K562 (cell line): Measurements from ENCODE around the gene SLC26A6. TPM values are rescaled to one million over a fixed set of nuclear protein-coding genes. Genes with fewer than 3 reads are reported as not detected.

Experiments
- CSDE1 ChIP-seq, 2 experiments: fragments of 450-650 bp; IDR thresholded peaks; 2 replicates each; pipeline ENCODE4 v1.6.1; 2016; ENCODE audit warnings: mild to moderate bottlenecking in 1 of 2
- HDAC8 ChIP-seq: fragments of 450-650 bp; IDR thresholded peaks from 2 replicates; pipeline ENCODE4 v1.6.1; 2016; ENCODE audit warnings: mild to moderate bottlenecking, missing genetic modification characterization, moderate library complexity, missing compliant biosample characterization
- LARP7 ChIP-seq: fragments of 450-650 bp; IDR thresholded peaks from 2 replicates; pipeline ENCODE4 v1.6.1; 2016
- PHF20 ChIP-seq: fragments of 450-650 bp; IDR thresholded peaks from 2 replicates; pipeline ENCODE4 v1.6.1; 2018; ENCODE audit not compliant: partially characterized antibody
- RBM39 ChIP-seq: fragments of 200-400 bp; formaldehyde crosslinking; optimal IDR thresholded peaks from 2 replicates; pipeline ENCODE3; 2018; ENCODE audit warnings: low read depth, low read length
- SIN3A ChIP-seq, 2 experiments: fragments of 150-350 bp in 1 of 2; IDR thresholded peaks; 2 replicates each; pipeline ENCODE4 v1.6.1; 2011 to 2016; ENCODE audit warnings: borderline replicate concordance in 2 of 2, low read depth in 2 of 2, low read length in 2 of 2, mild to moderate bottlenecking in 2 of 2, moderate library complexity in 2 of 2; ENCODE audit not compliant: control insufficient read depth in 1 of 2
- SIRT6 ChIP-seq: IDR thresholded peaks from one replicate; pipeline ENCODE4 v1.6.1; 2012; ENCODE audit warnings: low read depth, mild to moderate bottlenecking, control low read depth, inconsistent platforms, low read length, moderate library complexity
- ZBTB40 ChIP-seq, 2 experiments: fragments of 450-650 bp in 1 of 2; sonication (generic) in 1 of 2; formaldehyde crosslinking in 1 of 2; IDR thresholded peaks; 2 replicates each; pipeline versions ENCODE4 v1.7.1 to v1.9.0; 2016 to 2022; ENCODE audit warnings: inconsistent platforms in 1 of 2, mild to moderate bottlenecking in 1 of 2, missing genetic modification reagents in 1 of 2
- ZNF512 ChIP-seq: IDR thresholded peaks from 2 replicates; pipeline ENCODE4 v1.6.1; 2016; ENCODE audit warnings: missing genetic modification characterization, missing compliant biosample characterization
- polyA plus RNA-seq, 8 experiments: library from polyadenylated mRNA; depleted of rRNA in 4 of 8; stranded (reverse) in 5 of 8; unstranded in 3 of 8; fragments of >200 nt; fragmentation: Nextera tagmentation in 2 of 8; fragmentation: Illumina TruSeq in 1 of 8; extraction: Ambion mirVana in 2 of 8; extraction: Trizol in 1 of 8; gene quantifications; 2 replicates each; pipeline versions ENCODE4 v1.2.1 to v1.2.3, GENCODE V29; 2011 to 2014; ENCODE audit warnings: inconsistent platforms in 1 of 8, missing spikeins in 1 of 8
- total RNA-seq, 7 experiments: library from RNA; depleted of rRNA in 6 of 7; stranded (reverse); fragments of >200 nt in 6 of 7; fragmentation: Illumina TruSeq in 2 of 7; extraction: Trizol in 2 of 7; gene quantifications; 2 replicates each; pipeline versions ENCODE4 v1.2.1 to v1.2.3, GENCODE V29; 2011 to 2021; ENCODE audit warnings: low replicate concordance in 1 of 7
- TF ChIP-seq, protein P1 (sequence below): fragments of 250-450 bp; sonication (Bioruptor Pico); IDR thresholded peaks from 2 replicates; pipeline ENCODE4 v1.8.0; 2022; ENCODE audit warnings: moderate library complexity, mild to moderate bottlenecking, inconsistent platforms
- TF ChIP-seq, protein P2 (sequence below): sonication (generic); formaldehyde crosslinking; IDR thresholded peaks from 2 replicates; pipeline ENCODE4 v1.9.0; 2022; ENCODE audit warnings: mild to moderate bottlenecking, missing genetic modification reagents
- TF ChIP-seq, protein P3 (sequence below): sonication (generic); formaldehyde crosslinking; IDR thresholded peaks from 2 replicates; pipeline ENCODE4 v1.8.1; 2023; ENCODE audit warnings: mild to moderate bottlenecking, missing genetic modification reagents

Gene SLC26A6
- total and polyA plus RNA-seq, 9 of the 15 experiments (the other 6 are each of a cell fraction or from before 2014, with no cell fraction given), result 2.1 to 27.2 (median 14.8) TPM

DNA sequence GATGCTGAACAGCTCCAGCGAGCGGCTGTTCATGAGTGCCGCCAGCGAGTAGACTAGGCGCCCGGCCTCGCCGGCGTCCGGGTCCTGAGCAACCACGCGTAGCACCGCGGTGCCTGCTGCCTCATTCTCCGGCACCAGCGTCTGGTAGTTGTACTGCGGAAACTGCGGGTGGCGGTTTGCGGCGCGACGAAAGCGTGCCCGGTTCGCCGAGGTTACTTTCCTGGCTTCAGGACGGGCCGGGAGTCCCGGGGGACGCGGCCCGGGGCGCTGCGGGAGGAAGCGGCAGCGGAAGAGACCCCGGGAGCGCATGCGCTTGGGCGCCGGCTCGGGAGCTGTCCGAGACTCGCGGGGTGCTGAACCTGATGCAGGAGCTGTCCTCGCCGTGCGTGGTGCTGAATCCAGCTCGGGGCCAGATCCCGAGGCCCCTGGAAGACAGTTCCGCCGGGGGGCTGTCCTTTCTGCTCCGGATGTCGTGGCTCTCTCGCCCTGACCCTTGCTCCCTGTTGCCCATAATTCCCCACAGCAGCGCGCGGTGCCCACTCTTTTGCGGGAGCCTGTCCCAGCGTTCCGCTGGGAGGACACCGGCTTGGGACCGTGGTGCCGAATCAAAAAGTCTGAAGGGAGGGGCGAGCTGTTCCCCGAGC, 26.4 kb upstream of the SLC26A6 start (continued):
- peak; percentile 91 for TF ChIP-seq ZBTB40 (IDR thresholded peaks at IDR 0.05)
- TF ChIP-seq ZBTB40 (CRISPR knock-in tag; IDR thresholded peaks at IDR 0.05), result peak; percentile 87
- no peak for TF ChIP-seq SIRT6
- no peak for TF ChIP-seq HDAC8 (tag)
- TF ChIP-seq, protein P1, sequence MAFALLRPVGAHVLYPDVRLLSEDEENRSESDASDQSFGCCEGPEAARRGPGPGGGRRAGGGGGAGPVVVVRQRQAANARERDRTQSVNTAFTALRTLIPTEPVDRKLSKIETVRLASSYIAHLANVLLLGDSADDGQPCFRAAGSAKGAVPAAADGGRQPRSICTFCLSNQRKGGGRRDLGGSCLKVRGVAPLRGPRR, result no peak
- peak; percentile 99 to 100 for TF ChIP-seq SIN3A (IDR thresholded peaks at IDR 0.05; ENCODE audit: borderline replicate concordance in 2 of 2, control insufficient read depth in 1 of 2, low read depth in 2 of 2, low read length in 2 of 2)
- TF ChIP-seq ZNF512 (tag), result no peak
- TF ChIP-seq, protein P2, sequence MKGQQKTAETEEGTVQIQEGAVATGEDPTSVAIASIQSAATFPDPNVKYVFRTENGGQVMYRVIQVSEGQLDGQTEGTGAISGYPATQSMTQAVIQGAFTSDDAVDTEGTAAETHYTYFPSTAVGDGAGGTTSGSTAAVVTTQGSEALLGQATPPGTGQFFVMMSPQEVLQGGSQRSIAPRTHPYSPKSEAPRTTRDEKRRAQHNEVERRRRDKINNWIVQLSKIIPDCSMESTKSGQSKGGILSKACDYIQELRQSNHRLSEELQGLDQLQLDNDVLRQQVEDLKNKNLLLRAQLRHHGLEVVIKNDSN (CRISPR knock-in tag), result peak; percentile 25; the same call in 1 of the 2 replicates
- no peak for TF ChIP-seq RBM39
- TF ChIP-seq, protein P3, sequence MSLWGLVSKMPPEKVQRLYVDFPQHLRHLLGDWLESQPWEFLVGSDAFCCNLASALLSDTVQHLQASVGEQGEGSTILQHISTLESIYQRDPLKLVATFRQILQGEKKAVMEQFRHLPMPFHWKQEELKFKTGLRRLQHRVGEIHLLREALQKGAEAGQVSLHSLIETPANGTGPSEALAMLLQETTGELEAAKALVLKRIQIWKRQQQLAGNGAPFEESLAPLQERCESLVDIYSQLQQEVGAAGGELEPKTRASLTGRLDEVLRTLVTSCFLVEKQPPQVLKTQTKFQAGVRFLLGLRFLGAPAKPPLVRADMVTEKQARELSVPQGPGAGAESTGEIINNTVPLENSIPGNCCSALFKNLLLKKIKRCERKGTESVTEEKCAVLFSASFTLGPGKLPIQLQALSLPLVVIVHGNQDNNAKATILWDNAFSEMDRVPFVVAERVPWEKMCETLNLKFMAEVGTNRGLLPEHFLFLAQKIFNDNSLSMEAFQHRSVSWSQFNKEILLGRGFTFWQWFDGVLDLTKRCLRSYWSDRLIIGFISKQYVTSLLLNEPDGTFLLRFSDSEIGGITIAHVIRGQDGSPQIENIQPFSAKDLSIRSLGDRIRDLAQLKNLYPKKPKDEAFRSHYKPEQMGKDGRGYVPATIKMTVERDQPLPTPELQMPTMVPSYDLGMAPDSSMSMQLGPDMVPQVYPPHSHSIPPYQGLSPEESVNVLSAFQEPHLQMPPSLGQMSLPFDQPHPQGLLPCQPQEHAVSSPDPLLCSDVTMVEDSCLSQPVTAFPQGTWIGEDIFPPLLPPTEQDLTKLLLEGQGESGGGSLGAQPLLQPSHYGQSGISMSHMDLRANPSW, result no peak
- no peak for TF ChIP-seq CSDE1 (IDR thresholded peaks at IDR 0.05)
- no peak for TF ChIP-seq PHF20
- no peak for TF ChIP-seq LARP7
